ENCODE measurements around the gene VIPR2.

DNA sequence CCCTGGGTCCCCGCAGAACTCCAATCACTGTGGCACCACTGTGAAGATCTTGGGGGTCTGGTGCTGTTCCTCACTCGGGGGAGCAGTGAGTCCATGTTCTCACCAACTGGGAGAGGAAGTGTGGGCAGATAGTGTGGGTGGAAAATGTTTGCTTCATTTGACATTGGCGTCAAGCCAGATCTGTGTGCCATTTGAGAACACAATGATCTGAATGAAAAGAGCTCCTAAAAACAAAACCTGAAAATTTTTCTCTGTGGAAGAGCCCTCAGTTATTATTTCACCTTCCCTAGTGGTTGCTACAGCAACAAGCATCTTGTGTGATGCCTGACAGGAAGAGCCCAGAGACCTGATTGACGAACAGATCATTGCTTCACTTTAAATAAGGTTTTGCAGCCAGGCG lies 125.6 kb downstream of the VIPR2 start:
- TF ChIP-seq CTCF (conservative IDR thresholded peaks at IDR 0.05) (no peak), ZFX (IDR thresholded peaks at IDR 0.05) (no peak)
